Karpas-422 (cell line): ENCODE measurements around the gene SUCLG2. TPM values are rescaled to one million over a fixed set of nuclear protein-coding genes. Genes with fewer than 3 reads are reported as not detected.

Source experiments
- DNase-seq: peaks from one replicate; pipeline ENCODE4 v3.0.0-alpha.2; 2015
- H2AFZ ChIP-seq: fragments of 200-600 bp; sonication (generic); 2 replicates; pipeline ENCODE4 v1.6.1; 2014; ENCODE audit warnings: antibody characterized with exemption, low read length, mixed read lengths
- H3K27ac ChIP-seq: fragments of 200-600 bp; sonication (generic); 2 replicates; pipeline ENCODE4 v1.5.1; 2014; ENCODE audit warnings: mild to moderate bottlenecking, low read length, moderate library complexity
- H3K27me3 ChIP-seq: fragments of 200-600 bp; sonication (generic); 2 replicates; pipeline ENCODE4 v1.6.1; 2014; ENCODE audit warnings: low read length, mixed read lengths
- H3K36me3 ChIP-seq: fragments of 200-600 bp; sonication (generic); 2 replicates; pipeline ENCODE4 v1.6.1; 2014; ENCODE audit warnings: low read length, mixed read lengths; ENCODE audit not compliant: insufficient read depth
- H3K4me1 ChIP-seq: fragments of 200-600 bp; sonication (generic); 2 replicates; pipeline ENCODE4 v1.6.1; 2014; ENCODE audit warnings: mild to moderate bottlenecking, low read length, mixed read lengths
- H3K4me2 ChIP-seq: fragments of 200-600 bp; sonication (generic); 2 replicates; pipeline ENCODE4 v1.6.1; 2014; ENCODE audit warnings: low read length, low read depth, mild to moderate bottlenecking; ENCODE audit not compliant: poor library complexity, severe bottlenecking
- H3K4me3 ChIP-seq: fragments of 200-600 bp; sonication (generic); 2 replicates; pipeline ENCODE4 v1.5.1; 2014; ENCODE audit warnings: mild to moderate bottlenecking, antibody characterized with exemption, low read length, mixed read lengths
- H3K79me2 ChIP-seq: fragments of 200-600 bp; sonication (generic); 2 replicates; pipeline ENCODE4 v1.6.1; 2014; ENCODE audit warnings: mild to moderate bottlenecking, low read length, mixed read lengths
- H3K9ac ChIP-seq: fragments of 200-600 bp; sonication (generic); 2 replicates; pipeline ENCODE4 v1.6.0; 2014; ENCODE audit warnings: low read length
- H3K9me2 ChIP-seq: fragments of 200-600 bp; sonication (generic), shearing (Covaris generic); replicated peaks from 2 replicates; pipeline ENCODE4 v1.6.0; 2014; ENCODE audit warnings: mild to moderate bottlenecking, low read length, moderate library complexity; ENCODE audit not compliant: insufficient read depth
- H3K9me3 ChIP-seq: fragments of 300-700, 200-600 bp; sonication (generic); 2 replicates; pipeline ENCODE4 v1.6.1; 2014; ENCODE audit warnings: low read length, mixed read lengths
- H4K20me1 ChIP-seq: fragments of 200-600 bp; sonication (generic); 2 replicates; pipeline ENCODE4 v1.6.1; 2014; ENCODE audit warnings: mild to moderate bottlenecking, antibody characterized with exemption, low read length, low read depth; ENCODE audit not compliant: insufficient read depth
- total RNA-seq: library from RNA; depleted of rRNA; stranded (reverse); fragments of >200 nt; shearing (Covaris generic); gene quantifications from 2 replicates; pipeline ENCODE4 v1.2.3, GENCODE V29; 2014; ENCODE audit warnings: low replicate concordance

Gene SUCLG2
- total RNA-seq, 1 experiment from 2014 or later: 53.6 TPM

- Histone ChIP-seq H3K4me2 (no peak overlapping the region), H3K4me1 (no peaks in the 10 kb centered on the region), H3K9me2 (peaks cover 5% of the 10 kb centered on the region; the same call in 1 of the 2 replicates), H3K27me3 (no peaks in the 10 kb centered on the region), H3K9ac (no peak overlapping the region), H3K27ac (no peak overlapping the region), H3K4me3 (no peak overlapping the region), H3K36me3 (no peaks in the 10 kb centered on the region), H3K79me2 (0 out of 2 replicates have a peak, but pooled peaks cover 2% of the 10 kb centered on the region), H3K9me3 (no peaks in the 10 kb centered on the region), H2AFZ (no peak overlapping the region), H4K20me1 (no peaks in the 10 kb centered on the region)
- no peak for DNase-seq
Observed at GRCh38 chr3:67468511-67468910, 185.9 kb downstream of the SUCLG2 start.

DNA sequence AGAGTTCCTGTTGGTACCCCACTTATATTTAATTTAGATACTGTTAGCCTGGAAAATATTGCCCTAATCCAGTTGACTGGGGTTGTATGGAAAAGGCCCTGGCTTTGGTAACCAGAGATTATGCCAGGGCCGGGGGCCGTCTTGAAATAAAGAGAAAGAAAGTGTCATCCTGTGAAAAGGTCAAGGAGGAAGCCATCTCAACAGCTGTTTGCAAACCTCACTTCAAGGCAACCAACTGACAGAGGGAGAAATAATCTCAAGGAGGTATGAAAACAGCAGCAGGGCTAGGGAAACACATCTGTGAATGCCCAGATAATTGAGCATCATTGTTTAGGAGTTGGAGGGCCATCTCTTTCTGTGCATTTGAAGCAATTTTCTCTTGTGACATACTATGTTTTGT, 190.8 kb downstream of the SUCLG2 start:
- Histone ChIP-seq H3K9me2 (no peaks in the 10 kb centered on the region), H3K27ac (no peak overlapping the region), H3K79me2 (no peaks in the 10 kb centered on the region), H4K20me1 (no peaks in the 10 kb centered on the region), H3K4me3 (no peak overlapping the region), H3K4me1 (no peaks in the 10 kb centered on the region), H3K9me3 (no peaks in the 10 kb centered on the region), H3K4me2 (no peak overlapping the region), H3K9ac (no peak overlapping the region), H3K36me3 (no peaks in the 10 kb centered on the region), H3K27me3 (no peaks in the 10 kb centered on the region), H2AFZ (no peak overlapping the region)
- DNase-seq: no peak

GRCh38 chr3:67462187-67462586, 192.2 kb downstream of the SUCLG2 start:
- Histone ChIP-seq H3K4me2 (no peak overlapping the region), H3K27ac (no peak overlapping the region), H3K9me3 (no peaks in the 10 kb centered on the region), H3K9me2 (no peaks in the 10 kb centered on the region), H3K4me3 (no peak overlapping the region), H3K4me1 (no peaks in the 10 kb centered on the region), H3K79me2 (no peaks in the 10 kb centered on the region), H3K9ac (no peak overlapping the region), H4K20me1 (no peaks in the 10 kb centered on the region), H2AFZ (no peak overlapping the region), H3K27me3 (no peaks in the 10 kb centered on the region), H3K36me3 (no peaks in the 10 kb centered on the region)
- DNase-seq: no peak

GRCh38 chr3:67461667-67462142, 192.7 kb downstream of the SUCLG2 start:
- no peaks in the 10 kb centered on the region for H3K4me1 ChIP-seq
- H3K27ac ChIP-seq: no peak overlapping the region
- H3K27me3 ChIP-seq: no peaks in the 10 kb centered on the region
- H3K9me3 ChIP-seq: no peaks in the 10 kb centered on the region
- H2AFZ ChIP-seq: no peak overlapping the region
- no peak overlapping the region for H3K4me3 ChIP-seq
- H3K4me2 ChIP-seq: no peak overlapping the region
- no peak for DNase-seq
- H3K36me3 ChIP-seq: no peaks in the 10 kb centered on the region
- H3K79me2 ChIP-seq: no peaks in the 10 kb centered on the region
- H3K9ac ChIP-seq: no peak overlapping the region
- H3K9me2 ChIP-seq: no peaks in the 10 kb centered on the region
- H4K20me1 ChIP-seq: no peaks in the 10 kb centered on the region

DNA sequence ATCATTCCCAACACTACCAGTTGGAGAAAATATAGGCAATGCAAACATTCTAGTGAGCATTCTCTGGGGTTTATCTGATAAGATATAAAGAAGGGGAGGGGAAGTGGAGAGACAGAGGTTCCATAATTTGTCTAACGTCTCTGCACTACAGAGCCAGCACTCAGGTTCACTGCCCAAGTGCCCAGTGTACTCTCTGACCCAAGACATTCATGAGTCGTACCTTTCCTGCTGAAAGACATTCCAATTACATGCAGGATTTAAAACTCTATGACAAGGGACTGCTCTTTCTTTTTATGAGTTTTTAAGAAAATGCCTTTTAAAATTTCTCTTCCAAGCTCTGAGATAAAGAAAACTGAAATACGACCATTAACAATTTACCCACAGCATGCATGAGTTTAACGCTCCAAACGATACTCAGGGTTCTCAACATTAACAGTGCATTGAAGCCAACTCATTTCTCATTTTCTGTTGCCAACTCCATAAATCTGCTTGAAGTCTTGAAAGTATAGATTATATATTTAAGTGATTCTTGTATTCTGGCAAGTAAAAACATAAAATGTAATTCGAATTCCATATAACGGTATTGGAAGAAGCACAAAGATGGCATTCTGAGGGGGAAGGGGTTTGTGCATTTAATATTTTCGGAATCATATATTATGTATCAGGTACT, 193.4 kb downstream of the SUCLG2 start:
- H3K9ac ChIP-seq: no peak overlapping the region
- no peak for DNase-seq
- H3K4me2 ChIP-seq: no peak overlapping the region
- H2AFZ ChIP-seq: no peak overlapping the region
- no peaks in the 10 kb centered on the region for H3K79me2 ChIP-seq
- H3K27ac ChIP-seq: no peak overlapping the region
- no peaks in the 10 kb centered on the region for H4K20me1 ChIP-seq
- no peaks in the 10 kb centered on the region for H3K27me3 ChIP-seq
- no peaks in the 10 kb centered on the region for H3K9me3 ChIP-seq
- H3K4me1 ChIP-seq: no peaks in the 10 kb centered on the region
- H3K36me3 ChIP-seq: no peaks in the 10 kb centered on the region
- no peak overlapping the region for H3K4me3 ChIP-seq
- H3K9me2 ChIP-seq: no peaks in the 10 kb centered on the region

GRCh38 chr3:67459796-67460195, 194.6 kb downstream of the SUCLG2 start:
- Histone ChIP-seq H3K9ac (no peak overlapping the region), H4K20me1 (no peaks in the 10 kb centered on the region), H3K36me3 (no peaks in the 10 kb centered on the region), H2AFZ (no peak overlapping the region), H3K79me2 (no peaks in the 10 kb centered on the region), H3K4me2 (no peak overlapping the region), H3K4me1 (no peaks in the 10 kb centered on the region), H3K9me3 (no peaks in the 10 kb centered on the region), H3K27me3 (no peaks in the 10 kb centered on the region), H3K4me3 (no peak overlapping the region), H3K9me2 (no peaks in the 10 kb centered on the region), H3K27ac (no peak overlapping the region)
- DNase-seq: no peak

GRCh38 chr3:67458896-67459530, 195.4 kb downstream of the SUCLG2 start:
- Histone ChIP-seq H3K9ac (no peak overlapping the region), H3K27ac (no peak overlapping the region), H3K9me2 (no peaks in the 10 kb centered on the region), H3K36me3 (no peaks in the 10 kb centered on the region), H3K27me3 (no peaks in the 10 kb centered on the region), H3K4me2 (no peak overlapping the region), H2AFZ (no peak overlapping the region), H3K4me1 (no peaks in the 10 kb centered on the region), H3K79me2 (no peaks in the 10 kb centered on the region), H3K4me3 (no peak overlapping the region), H3K9me3 (no peaks in the 10 kb centered on the region), H4K20me1 (no peaks in the 10 kb centered on the region)
- DNase-seq: no peak

DNA sequence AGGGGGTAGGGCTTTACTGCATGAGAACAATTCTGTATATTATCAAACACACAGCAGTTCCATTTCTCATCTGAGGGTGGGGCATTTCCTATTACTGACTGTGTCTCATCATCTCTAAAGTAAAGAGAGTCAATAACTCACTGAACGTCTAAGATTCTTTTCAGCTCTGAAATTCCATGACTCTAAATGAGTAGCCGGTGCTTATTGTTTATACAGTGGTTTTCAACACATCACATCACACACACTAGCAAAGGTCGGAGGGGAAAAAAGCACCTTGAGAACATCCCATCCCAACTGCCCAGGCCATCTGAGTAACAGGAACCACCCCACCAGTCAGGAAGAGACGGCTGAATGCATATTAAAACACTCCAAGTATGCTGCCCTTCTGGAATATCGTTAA, 196.0 kb downstream of the SUCLG2 start:
- Histone ChIP-seq H3K9ac (no peak overlapping the region), H3K4me2 (no peak overlapping the region), H3K4me3 (no peak overlapping the region), H3K36me3 (no peaks in the 10 kb centered on the region), H2AFZ (no peak overlapping the region), H3K27ac (no peak overlapping the region), H3K27me3 (no peaks in the 10 kb centered on the region), H3K4me1 (no peaks in the 10 kb centered on the region), H3K9me2 (no peaks in the 10 kb centered on the region), H3K79me2 (no peaks in the 10 kb centered on the region), H3K9me3 (no peaks in the 10 kb centered on the region), H4K20me1 (no peaks in the 10 kb centered on the region)
- DNase-seq: no peak
